Neural progenitor cell (in vitro differentiated cells): ENCODE measurements around the gene CAPZA1. TPM values are rescaled to one million over a fixed set of nuclear protein-coding genes. Genes with fewer than 3 reads are reported as not detected.

Source experiments
- DNase-seq: peaks from one replicate; pipeline ENCODE4 v3.0.0-alpha.2; 2016; ENCODE audit warnings: low spot score
- H2AFZ ChIP-seq: fragments of 200-600 bp; sonication (generic); replicated peaks from 2 replicates; pipeline ENCODE4 v1.6.1; 2016; ENCODE audit warnings: antibody characterized with exemption
- H3F3A ChIP-seq: fragments of 200-600 bp; sonication (generic); 2 replicates; pipeline ENCODE4 v1.6.1; 2016; ENCODE audit warnings: antibody characterized with exemption, low read depth
- H3K27ac ChIP-seq: fragments of 200-600 bp; sonication (generic); 2 replicates; pipeline ENCODE4 v1.5.1; 2016; ENCODE audit warnings: mild to moderate bottlenecking
- H3K27me3 ChIP-seq: fragments of 200-600 bp; sonication (generic); 2 replicates; pipeline ENCODE4 v1.6.1; 2016; ENCODE audit warnings: mild to moderate bottlenecking, moderate library complexity
- H3K36me3 ChIP-seq: fragments of 200-600 bp; sonication (generic); 2 replicates; pipeline ENCODE4 v1.5.1; 2016
- H3K4me1 ChIP-seq: fragments of 200-600 bp; sonication (generic); 2 replicates; pipeline ENCODE4 v1.6.1; 2016; ENCODE audit warnings: mixed run types
- H3K4me2 ChIP-seq: fragments of 200-600 bp; sonication (generic); 2 replicates; pipeline ENCODE4 v1.6.1; 2016
- H3K4me3 ChIP-seq: fragments of 200-600 bp; sonication (generic); 2 replicates; pipeline ENCODE4 v1.5.1; 2016
- H3K79me2 ChIP-seq: fragments of 200-600 bp; sonication (generic); 2 replicates; pipeline ENCODE4 v1.6.1; 2016; ENCODE audit warnings: low read depth
- H3K9ac ChIP-seq: fragments of 200-600 bp; sonication (generic); 2 replicates; pipeline ENCODE4 v1.6.1; 2016
- H3K9me3 ChIP-seq: fragments of 200-600 bp; sonication (generic); 2 replicates; pipeline ENCODE4 v1.5.1; 2016; ENCODE audit warnings: low read depth
- H4K20me1 ChIP-seq: fragments of 200-600 bp; sonication (generic); 2 replicates; pipeline ENCODE4 v1.6.1; 2016; ENCODE audit warnings: low read depth
- H3K27ac Mint-ChIP-seq: 3 replicates; pipeline ENCODE4 v1.8.0; 2021; ENCODE audit warnings: mixed read lengths
- H3K27me3 Mint-ChIP-seq: 2 replicates; pipeline ENCODE4 v1.8.0; 2022; ENCODE audit warnings: low read depth, mild to moderate bottlenecking, inconsistent platforms, moderate library complexity, mixed read lengths; ENCODE audit not compliant: insufficient read depth
- H3K36me3 Mint-ChIP-seq: 3 replicates; pipeline ENCODE4 v1.8.0; 2021; ENCODE audit warnings: mixed read lengths
- H3K4me1 Mint-ChIP-seq: 3 replicates; pipeline ENCODE4 v1.8.0; 2021; ENCODE audit warnings: mixed read lengths
- H3K4me3 Mint-ChIP-seq: 3 replicates; pipeline ENCODE4 v1.8.0; 2021; ENCODE audit warnings: mild to moderate bottlenecking, moderate library complexity, mixed read lengths
- H3K9me3 Mint-ChIP-seq: 3 replicates; pipeline ENCODE4 v1.8.0; 2020; ENCODE audit warnings: mixed read lengths
- CTCF ChIP-seq: fragments of 200-600 bp; sonication (generic); IDR thresholded peaks from 2 replicates; pipeline ENCODE4 v1.5.1; 2017; ENCODE audit warnings: antibody characterized with exemption, mild to moderate bottlenecking
- EZH2 ChIP-seq: fragments of 200-600 bp; sonication (generic); IDR thresholded peaks from 2 replicates; pipeline ENCODE4 v1.6.1; 2017; ENCODE audit warnings: antibody characterized with exemption, mild to moderate bottlenecking, moderate library complexity
- EZH2phosphoT487 ChIP-seq: fragments of 200-600 bp; sonication (generic); IDR thresholded peaks from 2 replicates; pipeline ENCODE4 v1.6.1; 2017; ENCODE audit warnings: antibody characterized with exemption
- total RNA-seq: library from RNA; depleted of rRNA; stranded (reverse); fragments of >200 nt; gene quantifications from 2 replicates; pipeline ENCODE4 v1.2.3, GENCODE V29; 2015; ENCODE audit warnings: low replicate concordance

CAPZA1 gene
- total RNA-seq, 1 donor from 2014 or later: 218 TPM

- H3K27ac Mint-ChIP-seq: no peak overlapping the region
- Histone ChIP-seq H4K20me1 (no peaks in the 10 kb centered on the region), H3K79me2 (no peaks in the 10 kb centered on the region), H3K4me2 (no peak overlapping the region), H3K9ac (no peak overlapping the region), H3K4me1 (no peaks in the 10 kb centered on the region), H2AFZ (no peak overlapping the region), H3F3A (peaks cover 9% of the 10 kb centered on the region), H3K9me3 (no peaks in the 10 kb centered on the region), H3K4me3 (no peak overlapping the region), H3K27me3 (no peaks in the 10 kb centered on the region), H3K36me3 (peaks cover 8% of the 10 kb centered on the region), H3K27ac (no peak overlapping the region)
- H3K9me3 Mint-ChIP-seq: no peaks in the 10 kb centered on the region
- no peaks in the 10 kb centered on the region for H3K4me1 Mint-ChIP-seq
- no peak overlapping the region for H3K4me3 Mint-ChIP-seq
- H3K36me3 Mint-ChIP-seq: peaks cover 26% of the 10 kb centered on the region
- no peak for TF ChIP-seq EZH2phosphoT487
- no peak for TF ChIP-seq EZH2
- no peak for TF ChIP-seq CTCF
- DNase-seq: no peak
- no peaks in the 10 kb centered on the region for H3K27me3 Mint-ChIP-seq
Observed at GRCh38 chr1:112579801-112580510, 39.7 kb upstream of the CAPZA1 start.

- Histone ChIP-seq H2AFZ (no peak overlapping the region), H3K27ac (no peak overlapping the region), H4K20me1 (no peaks in the 10 kb centered on the region), H3K4me3 (no peak overlapping the region), H3K9ac (no peak overlapping the region), H3F3A (peaks cover 9% of the 10 kb centered on the region), H3K27me3 (no peaks in the 10 kb centered on the region), H3K9me3 (no peaks in the 10 kb centered on the region), H3K36me3 (peaks cover 8% of the 10 kb centered on the region), H3K79me2 (no peaks in the 10 kb centered on the region), H3K4me2 (no peak overlapping the region), H3K4me1 (no peaks in the 10 kb centered on the region)
- no peak overlapping the region for H3K4me3 Mint-ChIP-seq
- H3K4me1 Mint-ChIP-seq: no peaks in the 10 kb centered on the region
- DNase-seq: no peak
- no peak for TF ChIP-seq EZH2
- TF ChIP-seq EZH2phosphoT487: no peak
- TF ChIP-seq CTCF: no peak
- H3K27ac Mint-ChIP-seq: no peak overlapping the region
- H3K36me3 Mint-ChIP-seq: peaks cover 12% of the 10 kb centered on the region
- H3K27me3 Mint-ChIP-seq: no peaks in the 10 kb centered on the region
- no peaks in the 10 kb centered on the region for H3K9me3 Mint-ChIP-seq
Observed at GRCh38 chr1:112581586-112582192, 37.9 kb upstream of the CAPZA1 start.

GRCh38 chr1:112583366-112583765 lies 36.3 kb upstream of the CAPZA1 start:
- Mint-ChIP-seq H3K4me1 (no peaks in the 10 kb centered on the region), H3K36me3 (peaks cover 14% of the 10 kb centered on the region), H3K4me3 (no peak overlapping the region), H3K27ac (no peak overlapping the region), H3K9me3 (peaks cover 8% of the 10 kb centered on the region), H3K27me3 (no peaks in the 10 kb centered on the region)
- Histone ChIP-seq H3K9me3 (no peaks in the 10 kb centered on the region), H3K4me2 (no peak overlapping the region), H2AFZ (no peak overlapping the region), H3K9ac (no peak overlapping the region), H3K27me3 (no peaks in the 10 kb centered on the region), H3K79me2 (no peaks in the 10 kb centered on the region), H3K36me3 (peaks cover 8% of the 10 kb centered on the region), H3K4me1 (no peaks in the 10 kb centered on the region), H3K27ac (no peak overlapping the region), H4K20me1 (no peaks in the 10 kb centered on the region), H3K4me3 (no peak overlapping the region), H3F3A (peaks cover 9% of the 10 kb centered on the region)
- DNase-seq: no peak
- TF ChIP-seq EZH2 (no peak), EZH2phosphoT487 (no peak), CTCF (no peak)
